ENCODE data around the gene PPP1R2B.
A peak's percentile ranks its signal among the peaks of the same experiment; 100 is the strongest.
"Not testable (repeated sequence)": the region's sequence is repeated elsewhere in the genome, so short reads cannot be mapped to it uniquely, and the experiment has no call there.

PPP1R2B gene

DNA sequence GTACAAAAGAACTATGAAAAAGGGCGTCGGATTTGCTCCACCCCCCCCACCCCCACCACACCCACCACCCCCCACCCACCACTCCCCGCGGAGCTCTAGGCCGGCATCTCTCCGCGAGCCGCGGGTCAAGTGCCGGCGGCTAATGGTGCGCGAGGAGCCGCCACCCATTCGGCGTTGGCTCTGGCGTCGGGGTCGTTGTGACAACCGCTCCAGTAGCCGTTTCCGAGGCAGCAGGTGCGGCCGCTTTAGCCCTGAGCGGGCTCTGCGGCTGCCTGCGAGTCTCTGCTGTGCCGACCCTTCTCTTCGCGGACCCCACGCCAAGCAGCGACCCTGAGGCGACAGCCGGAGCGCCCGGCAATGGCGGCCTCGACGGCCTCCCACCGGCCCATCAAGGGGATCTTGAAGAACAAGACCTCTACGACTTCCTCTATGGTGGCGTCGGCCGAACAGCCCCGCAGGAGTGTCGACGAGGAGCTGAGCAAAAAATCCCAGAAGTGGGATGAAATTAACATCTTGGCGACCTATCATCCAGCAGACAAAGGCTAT is at the start of gene PPP1R2B:
Gene PPP1R2B (plus strand): TSS at position 90 of the 546 bp plus-strand sequence. CDS start 268 bp downstream, at position 358.
- DNase-seq (ENCODE audit: low read depth, low spot score): no peak

DNA sequence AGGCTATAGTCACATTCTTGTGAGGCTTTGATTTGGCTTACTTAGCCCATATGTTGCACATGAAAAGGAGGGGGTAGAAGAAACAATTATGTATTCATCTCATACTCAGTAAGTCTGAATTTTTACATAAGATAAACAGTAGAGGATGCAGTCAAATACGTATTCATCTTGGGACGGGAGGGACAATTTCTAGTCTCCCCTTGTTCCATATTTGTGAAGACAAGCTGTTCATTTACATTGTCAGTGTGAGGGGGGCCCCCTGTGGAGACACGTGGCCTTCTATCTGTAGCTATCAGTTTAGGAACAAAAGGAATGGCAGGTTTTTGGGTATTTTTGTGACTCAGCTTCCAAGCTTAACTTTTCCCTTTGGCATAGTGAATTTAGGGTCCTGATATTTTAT is 49.2 kb upstream of the PPP1R2B start:
- DNase-seq (ENCODE audit: low read depth, low spot score): no peak

DNA sequence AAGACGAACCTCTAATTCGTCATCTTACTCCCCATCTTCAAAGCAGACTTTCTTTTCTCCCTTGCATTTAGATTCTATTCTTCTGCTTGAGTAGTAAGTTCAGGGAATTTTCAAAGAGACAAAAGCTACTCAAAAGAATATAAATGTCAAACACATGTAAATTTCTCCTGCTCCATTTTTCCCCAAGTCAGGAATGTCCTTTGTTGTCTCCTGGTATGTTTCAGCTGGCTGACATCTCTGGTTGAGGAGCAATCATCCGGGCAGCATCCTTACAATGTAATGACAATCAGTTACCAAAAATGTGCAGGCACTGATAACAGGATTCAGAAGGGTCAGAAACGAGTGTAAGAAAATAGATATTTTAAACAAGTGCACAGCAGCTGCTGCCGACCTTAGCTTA is 47.6 kb upstream of the PPP1R2B start:
- no peak for DNase-seq (ENCODE audit: low read depth, low spot score)

DNA sequence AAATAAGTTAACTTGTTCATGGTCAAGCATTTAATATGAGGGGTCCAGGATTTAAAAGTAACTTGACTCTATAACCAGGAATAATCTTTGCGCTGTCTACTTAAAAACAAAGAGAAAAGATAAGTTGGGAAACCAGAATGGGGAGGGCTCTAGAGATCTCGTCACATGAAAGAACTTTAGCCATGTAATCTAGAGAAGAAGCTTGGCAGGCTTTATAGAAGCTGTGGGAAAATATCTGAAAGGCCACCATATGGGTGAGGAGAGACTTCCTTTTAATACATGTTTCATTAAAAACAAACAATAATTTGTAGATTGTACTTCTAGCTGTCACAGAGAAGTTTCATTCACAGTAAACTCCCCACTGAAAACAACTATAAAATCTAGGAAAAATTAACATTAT is 46.7 kb upstream of the PPP1R2B start:
- DNase-seq (ENCODE audit: low read depth, low spot score): no peak

DNA sequence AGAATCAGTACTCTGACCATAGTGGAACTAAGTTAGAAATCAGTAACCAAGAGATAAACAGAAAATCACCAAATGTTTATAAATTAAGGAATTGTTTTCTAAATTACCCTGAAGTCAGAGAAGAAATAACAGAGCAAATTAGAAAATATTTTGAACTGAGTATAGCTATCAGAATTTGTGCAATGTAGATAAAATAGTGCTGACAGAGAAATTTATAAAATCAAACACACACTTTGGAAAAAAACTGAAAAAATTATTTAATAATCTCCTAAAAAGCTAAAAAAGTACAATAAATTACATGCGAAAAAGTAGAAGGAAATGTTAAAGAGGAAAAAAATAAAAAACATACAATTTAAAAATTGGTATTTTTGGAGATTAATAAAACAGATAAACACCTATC is 37.1 kb upstream of the PPP1R2B start:
- no peak for DNase-seq (ENCODE audit: low read depth, low spot score)

DNA sequence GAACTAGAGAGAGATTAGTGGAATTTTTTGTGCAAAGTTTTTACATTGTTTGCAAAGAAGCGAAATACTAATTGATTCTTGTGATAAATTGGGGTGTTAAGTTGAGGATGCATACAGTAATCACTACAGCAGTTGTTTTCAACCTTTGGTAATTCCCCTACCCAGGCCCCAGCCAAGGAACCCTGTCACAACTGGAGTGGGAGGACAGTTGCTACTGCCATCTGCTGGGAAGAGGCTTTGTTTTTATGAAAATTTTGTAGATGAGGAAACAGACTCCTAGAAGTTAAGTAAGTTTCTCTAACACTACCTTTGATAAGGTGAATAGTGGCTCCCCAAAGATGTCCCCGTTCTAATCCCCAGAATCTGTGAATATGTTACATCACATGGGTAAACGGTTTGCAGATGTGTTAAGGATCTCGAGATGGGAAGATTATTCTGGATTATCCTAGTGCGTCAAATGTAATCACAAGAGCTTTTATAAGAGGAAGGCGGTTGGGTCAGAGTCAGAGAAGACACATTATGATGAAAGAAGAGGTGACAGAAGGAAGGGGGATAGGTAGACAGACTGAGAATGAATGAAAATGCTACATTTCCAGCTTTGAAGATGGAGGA is 34.0 kb upstream of the PPP1R2B start:
- peak; percentile 36 for DNase-seq (ENCODE audit: low read depth, low spot score)

DNA sequence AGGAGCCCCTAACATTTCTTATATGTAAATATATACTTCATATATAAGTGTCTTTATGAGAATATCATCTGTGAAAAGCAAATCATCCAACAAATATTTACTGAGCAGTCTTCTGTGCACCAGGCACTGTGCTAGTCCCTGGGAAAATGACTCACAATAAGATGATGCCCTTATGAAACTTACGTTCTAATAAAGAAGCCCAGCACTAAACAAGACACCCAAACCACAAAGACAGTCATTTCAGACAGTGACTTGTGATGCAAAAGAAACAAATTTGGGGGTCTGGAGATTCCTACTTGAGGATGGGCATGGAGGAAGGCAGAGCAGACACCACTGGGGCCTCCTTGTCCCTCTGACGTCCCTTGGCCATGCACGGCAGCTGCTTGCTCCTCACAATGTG is 30.6 kb upstream of the PPP1R2B start:
- no peak for DNase-seq (ENCODE audit: low read depth, low spot score)

DNA sequence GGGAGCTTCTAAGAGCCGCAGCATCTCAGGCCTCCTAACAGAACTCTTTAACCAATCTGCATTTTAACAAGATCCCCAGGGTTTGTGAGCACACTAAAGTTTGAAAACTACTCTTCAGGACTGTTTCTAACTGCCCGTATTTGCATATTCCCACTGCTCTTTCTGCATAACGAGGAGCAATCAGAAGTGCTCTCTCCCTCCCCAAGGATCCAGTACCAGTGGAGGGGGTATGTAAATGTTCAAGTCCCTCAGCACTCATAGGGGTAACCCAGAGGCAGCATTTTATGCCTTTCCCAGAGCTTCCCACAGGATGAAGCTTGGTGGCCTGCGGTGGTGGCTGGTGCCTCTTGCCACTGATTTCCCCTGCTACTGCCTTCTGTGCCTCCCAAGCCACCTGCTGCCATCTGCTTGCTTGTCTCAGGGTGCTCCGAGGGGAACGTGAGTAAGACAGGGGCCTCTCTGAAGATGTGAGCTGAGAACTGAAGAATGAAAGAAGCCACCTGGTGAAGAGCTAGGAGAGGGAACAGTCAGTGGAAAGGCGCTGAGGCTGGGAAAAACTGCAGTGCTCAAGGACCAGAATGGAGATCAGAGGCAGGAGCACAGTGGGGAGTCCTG is 30.0 kb upstream of the PPP1R2B start:
- no peak for DNase-seq (ENCODE audit: low read depth, low spot score)

DNA sequence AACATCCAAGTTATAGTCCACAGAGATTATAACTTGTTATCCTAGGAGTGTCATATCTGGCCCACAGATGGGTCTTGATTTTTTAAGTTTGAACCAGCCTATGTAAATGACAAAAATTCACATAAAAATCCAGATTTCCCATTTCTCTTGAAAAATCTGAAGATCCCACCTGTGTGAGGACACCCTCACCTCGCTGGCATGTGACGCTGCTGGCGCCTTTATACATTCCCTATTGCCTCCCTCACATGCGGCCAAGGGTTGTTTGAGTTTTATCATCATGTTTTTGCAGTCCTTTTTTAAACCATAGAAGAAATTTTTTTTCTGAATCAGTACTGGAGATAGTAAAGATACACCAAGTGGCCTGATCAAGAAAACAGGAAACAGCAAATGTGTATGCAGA is 25.9 kb upstream of the PPP1R2B start:
- no peak for DNase-seq (ENCODE audit: low read depth, low spot score)

DNA sequence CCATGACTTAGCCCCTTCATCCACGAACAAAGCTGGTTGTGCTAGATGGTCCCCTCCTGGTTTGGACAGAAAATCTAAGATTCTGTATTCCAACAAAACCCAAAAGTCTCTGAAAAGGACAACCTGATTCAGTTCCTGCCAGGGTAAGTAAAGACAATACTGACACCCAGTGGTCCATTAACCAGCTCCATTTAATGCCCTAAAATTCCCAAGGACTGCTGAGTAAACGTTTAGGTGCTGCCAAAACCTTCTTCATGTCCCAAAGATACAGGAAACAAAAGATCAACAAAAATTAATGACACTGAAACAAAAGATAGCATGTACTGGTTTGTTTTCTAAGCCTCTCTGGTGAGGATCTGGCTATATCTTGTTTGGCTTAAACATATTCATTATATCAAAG is 25.3 kb upstream of the PPP1R2B start:
- DNase-seq (ENCODE audit: low read depth, low spot score): peak; percentile 38

DNA sequence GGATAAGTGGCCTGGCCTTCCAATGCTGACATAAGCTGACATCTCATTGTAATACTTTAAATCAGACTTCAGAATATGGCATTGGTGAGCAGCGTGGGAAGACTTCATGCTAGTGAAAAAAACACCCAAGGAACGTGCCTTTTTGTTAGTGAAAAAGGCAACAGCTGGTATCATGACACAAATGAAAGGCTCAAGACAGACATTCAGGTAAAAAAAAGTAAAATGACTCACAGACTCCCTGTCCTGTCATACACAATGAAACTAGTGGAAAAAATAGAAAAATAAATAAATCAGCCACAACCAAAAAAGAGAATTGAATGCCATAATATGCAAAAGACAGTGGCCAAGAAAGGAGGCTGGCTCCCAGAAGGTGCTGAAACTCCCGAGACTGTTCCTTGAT is 24.4 kb upstream of the PPP1R2B start:
- DNase-seq (ENCODE audit: low read depth, low spot score): no peak

DNA sequence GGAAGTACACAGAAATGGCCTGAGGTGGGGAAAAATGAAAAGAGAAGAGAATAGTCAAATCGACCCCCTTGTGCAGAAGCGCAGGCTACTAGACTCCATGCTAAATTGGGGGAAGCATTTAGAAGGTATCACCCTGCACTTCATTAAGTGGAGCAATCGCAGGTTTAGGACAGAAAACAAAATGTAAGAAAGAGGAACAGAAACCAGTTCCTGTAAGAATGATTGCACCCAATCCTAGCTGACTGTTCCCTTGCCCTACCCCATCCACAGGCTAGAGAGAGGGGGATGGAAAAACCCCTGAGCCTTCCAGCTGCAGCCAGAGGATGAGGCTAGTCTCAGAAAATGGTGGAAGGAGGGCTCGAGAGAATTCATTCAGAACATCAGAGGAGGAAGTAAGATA is 23.9 kb upstream of the PPP1R2B start:
- no peak for DNase-seq (ENCODE audit: low read depth, low spot score)

DNA sequence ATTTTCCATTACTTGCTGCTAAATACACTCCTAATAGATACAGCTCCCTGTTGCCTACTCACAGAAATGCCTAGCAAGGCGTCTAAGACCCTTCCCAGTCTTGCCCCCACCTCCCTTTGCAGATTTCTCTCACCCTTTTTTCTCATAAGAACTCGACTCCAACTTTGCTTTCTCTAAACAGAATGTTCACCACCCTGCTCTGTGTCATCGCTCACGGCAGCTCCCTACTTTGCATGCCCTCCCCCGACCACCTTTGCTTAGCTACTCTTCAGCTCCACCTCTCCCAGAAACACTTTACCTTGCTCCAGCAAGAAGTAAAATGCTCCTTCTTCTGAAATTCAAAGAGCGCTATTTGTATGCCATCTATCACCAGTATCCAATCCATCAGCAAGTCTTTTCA is 15.2 kb upstream of the PPP1R2B start:
- no peak for DNase-seq (ENCODE audit: low read depth, low spot score)

DNA sequence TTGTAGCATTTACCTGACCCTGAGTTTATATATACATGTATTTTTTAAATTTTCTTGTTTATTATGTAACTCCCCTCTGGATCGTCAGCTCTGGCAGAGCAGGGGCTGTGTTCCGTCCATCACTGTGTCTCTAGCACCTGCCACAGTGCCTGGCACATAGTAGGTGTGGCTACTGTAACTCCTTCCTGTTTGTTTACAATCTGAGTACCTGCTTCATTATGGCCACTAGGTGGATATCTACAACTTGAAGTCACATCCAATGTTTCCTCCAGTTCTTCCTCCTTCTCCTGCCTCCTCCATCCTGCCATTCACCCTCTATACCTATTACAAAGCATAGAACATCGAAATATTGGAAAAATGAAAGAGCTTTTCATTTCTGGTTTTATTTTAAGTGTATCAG is 14.2 kb upstream of the PPP1R2B start:
- DNase-seq (ENCODE audit: low read depth, low spot score): no peak

DNA sequence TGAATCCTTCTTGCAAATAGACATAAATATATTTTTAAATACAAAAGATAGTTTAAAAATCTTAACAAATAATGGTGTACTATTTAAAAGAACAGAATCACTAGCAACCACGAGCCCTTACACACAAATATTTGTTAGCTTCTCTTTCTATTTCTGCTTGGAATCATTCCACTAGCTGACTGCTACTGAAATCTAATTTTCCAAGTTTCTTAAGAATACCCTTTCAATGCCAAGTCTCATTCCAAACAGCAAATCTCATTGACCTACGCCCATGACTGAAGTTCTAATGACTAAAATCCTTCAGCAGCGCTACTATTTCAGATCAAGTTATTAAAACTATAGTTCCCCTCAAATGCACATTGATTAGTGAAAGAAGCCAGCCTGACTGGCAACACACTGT is 13.2 kb upstream of the PPP1R2B start:
- no peak for DNase-seq (ENCODE audit: low read depth, low spot score)

DNA sequence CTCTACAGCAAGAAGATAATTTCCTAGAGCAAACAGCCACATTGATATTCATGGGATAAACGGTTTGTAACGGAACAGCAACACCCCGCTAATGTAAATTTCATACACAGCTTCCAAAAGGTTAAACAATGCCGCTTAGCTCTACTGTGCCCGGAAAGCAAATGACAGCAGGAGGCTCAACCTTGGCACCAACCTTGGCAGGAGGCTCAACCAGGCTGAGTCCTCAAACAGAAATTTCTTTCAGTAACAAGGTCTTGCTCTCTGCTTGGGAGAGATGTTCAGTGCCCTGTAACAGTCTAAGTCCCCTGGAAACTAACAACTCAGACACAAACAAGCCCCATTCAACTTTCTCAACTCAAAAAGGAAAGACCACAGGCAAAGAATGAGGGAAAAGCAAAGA is 11.1 kb upstream of the PPP1R2B start:
- no peak for DNase-seq (ENCODE audit: low read depth, low spot score)

DNA sequence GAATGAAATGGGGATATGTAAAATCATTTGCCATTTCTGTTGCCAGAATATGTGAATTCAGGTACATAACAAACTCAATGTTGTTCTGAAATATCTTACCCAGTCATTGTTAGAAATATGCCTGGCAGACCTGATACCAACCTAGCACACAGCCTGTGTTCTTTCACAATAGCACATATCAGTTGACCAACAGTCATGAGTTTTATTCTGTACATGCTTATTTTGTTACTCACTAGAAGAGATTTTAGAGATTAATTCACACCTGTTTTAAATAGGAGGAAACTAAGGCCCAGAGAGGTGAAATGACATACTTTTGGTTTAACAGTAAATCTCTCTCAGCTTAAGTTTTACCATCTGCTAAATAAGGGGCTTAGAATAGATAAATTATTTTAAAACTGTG is 8.4 kb upstream of the PPP1R2B start:
- DNase-seq (ENCODE audit: low read depth, low spot score): no peak

DNA sequence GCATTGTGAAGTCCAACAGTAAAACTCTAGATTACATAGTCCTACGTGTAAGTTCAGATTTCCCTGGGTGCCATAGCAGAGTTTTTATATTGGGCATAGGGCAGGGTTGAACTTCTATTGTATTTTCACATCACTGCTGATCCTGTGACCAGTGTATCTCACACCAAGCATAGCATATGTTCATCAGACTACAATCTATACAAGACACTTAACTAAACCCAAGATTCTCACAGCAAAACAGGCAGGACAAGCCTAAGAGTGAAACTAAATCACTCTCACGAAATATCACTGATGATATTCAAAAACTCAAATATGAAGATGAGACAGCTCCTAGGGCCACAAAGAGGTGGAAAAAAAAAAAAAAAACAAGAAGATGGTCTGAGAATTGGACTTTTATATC is 3.2 kb upstream of the PPP1R2B start:
- no peak for DNase-seq (ENCODE audit: low read depth, low spot score)

DNA sequence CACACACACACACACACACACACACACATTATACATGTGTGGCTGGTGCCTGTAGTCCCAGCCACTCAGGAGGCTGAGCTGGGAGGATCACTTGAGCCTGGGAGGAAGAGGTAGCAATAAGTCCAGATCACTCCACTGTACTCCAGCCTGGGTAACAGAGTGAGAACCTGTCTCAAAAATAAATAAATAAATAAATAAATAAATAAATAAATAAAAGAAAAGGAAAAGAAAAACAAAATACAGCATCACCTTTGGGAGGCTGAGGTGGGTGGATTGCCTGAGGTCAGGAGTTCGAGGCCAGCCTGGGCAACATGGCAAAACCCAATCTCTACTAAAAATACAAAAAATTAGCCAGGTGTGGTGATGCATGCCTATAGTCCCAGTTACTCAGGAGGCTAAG is 1.6 kb upstream of the PPP1R2B start:
- not testable (repeated sequence) for DNase-seq (ENCODE audit: low read depth, low spot score)

DNA sequence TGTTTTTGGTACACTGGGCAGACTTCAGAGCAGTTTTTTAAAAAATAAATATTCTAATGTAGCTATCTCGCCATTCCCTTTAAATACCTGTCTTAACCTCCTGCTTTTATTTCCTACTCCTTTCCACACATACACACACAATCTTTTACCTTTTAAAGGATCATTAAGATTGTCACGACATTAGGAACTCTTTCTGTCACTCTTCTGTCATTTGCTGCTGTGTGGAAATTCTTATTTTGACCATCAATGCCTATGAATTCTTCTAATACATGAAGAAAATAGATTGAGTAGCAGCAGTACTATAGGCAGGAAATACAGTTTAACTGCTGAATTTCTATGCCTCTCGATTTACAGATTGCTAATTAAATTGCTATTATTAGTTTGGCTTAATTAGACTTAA is 1.8 kb downstream of the PPP1R2B start:
- no peak for DNase-seq (ENCODE audit: low read depth, low spot score)

DNA sequence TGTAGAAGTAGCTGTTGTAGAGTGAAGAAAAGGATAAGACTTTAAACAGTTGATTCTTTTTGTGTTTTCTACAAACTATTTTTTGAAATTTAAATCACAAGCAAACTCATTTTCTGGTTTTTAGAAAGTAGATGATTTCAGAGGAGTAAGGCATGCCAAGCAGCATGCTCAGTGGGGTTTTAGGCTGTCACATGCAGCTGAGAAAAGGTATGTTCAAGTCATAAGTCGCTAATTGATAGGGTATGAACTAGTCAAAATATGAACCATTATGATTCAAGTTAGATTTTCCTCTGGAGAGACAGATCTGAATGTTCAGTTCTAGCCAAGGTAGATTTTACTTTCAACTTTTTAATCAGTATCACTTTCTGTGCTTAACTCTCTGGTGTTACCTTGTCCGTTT is 3.0 kb downstream of the PPP1R2B start:
- DNase-seq (ENCODE audit: low read depth, low spot score): not testable (repeated sequence)

DNA sequence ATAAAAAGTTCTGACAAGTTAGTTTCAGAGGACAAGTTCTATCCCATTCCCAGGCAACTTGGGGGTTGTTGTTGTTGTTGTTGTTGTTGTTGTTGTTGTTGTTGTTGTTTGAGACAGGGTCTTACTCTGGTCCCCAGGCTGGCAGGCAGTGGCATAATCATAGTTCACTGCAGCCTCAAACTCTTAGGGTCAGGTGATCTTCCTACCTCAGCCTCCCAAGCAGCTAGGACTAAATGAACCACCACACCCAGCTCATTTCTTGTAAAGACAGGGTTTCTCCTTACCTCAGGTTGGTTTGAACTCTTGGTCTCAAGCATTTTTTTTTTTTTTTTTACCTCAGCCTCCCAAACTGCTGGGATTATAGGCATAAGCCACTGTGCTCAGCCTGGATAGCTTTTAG is 15.3 kb downstream of the PPP1R2B start:
- no peak for DNase-seq (ENCODE audit: low read depth, low spot score)

DNA sequence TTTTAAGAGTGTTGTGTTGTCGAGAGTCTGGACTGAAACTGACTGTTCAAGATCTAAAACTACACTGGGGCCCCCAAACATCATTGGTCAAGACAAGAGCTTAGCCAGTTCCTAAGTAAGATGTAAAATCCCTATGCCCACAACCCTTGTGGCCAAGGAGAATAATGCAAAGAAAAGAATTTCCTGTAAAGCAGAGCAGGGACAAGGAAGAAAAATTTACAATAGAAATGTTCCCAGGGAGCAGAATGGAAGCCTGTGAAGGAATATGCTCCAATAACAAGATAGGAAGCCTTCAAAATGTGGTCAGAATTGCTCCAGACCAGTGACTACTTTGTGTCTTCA is 20.4 kb downstream of the PPP1R2B start:
- DNase-seq (ENCODE audit: low read depth, low spot score): no peak

DNA sequence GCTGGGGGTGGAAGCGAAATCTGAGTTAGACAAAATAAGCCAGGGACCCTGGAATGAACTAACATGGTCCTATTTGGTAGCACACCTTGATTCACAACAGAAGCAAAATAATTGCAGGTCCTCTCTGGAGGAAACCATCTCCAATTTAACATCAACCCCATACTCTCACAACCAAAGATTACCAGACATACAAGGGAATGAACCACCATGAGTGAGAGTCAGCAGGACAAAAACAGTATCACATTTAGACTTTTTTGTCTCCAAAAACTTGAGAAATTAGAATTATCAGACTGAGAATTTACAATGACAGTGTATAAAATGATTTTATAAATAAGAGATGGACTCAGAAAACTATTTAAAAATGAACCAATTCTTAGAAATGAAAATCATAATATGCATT is 21.1 kb downstream of the PPP1R2B start:
- no peak for DNase-seq (ENCODE audit: low read depth, low spot score)

Measured in astrocyte of the hippocampus (primary cell).